H1 (cell line): ENCODE measurements around the gene RBM15. TPM values are rescaled to one million over a fixed set of nuclear protein-coding genes. Genes with fewer than 3 reads are reported as not detected.
A peak's percentile ranks its signal among the peaks of the same experiment; 100 is the strongest.

Experiments used
- CTCF ChIA-PET: fragments of 300-600 bp; sonication (Branson Sonifier 250); formaldehyde crosslinking; loops from one replicate; lab custom pipeline; 2021; ENCODE audit not compliant: partially characterized antibody; lab: Charles Lee
- POLR2A ChIA-PET: fragments of 300-600 bp; sonication (Branson Sonifier 250); formaldehyde crosslinking; loops from one replicate; lab custom pipeline; 2021; ENCODE audit warnings: inconsistent platforms; ENCODE audit not compliant: partially characterized antibody; lab: Charles Lee
- DNase-seq, 2 experiments: peaks; one replicate each; pipeline versions ENCODE4 v3.0.0 to v3.0.0-alpha.2; 2010 to 2022; ENCODE audit warnings: low spot score in 2 of 2, low read depth in 1 of 2, mixed read lengths in 1 of 2
- FAIRE-seq: peaks from 2 replicates; lab custom pipeline; 2011; peaks lifted over from hg19 to GRCh38; lab: Jason Lieb, UNC
- H2AFZ ChIP-seq: 2 replicates; pipeline ENCODE4 v1.8.1; 2012; ENCODE audit warnings: low read length, inconsistent platforms
- H2AK5ac ChIP-seq: 2 replicates; pipeline ENCODE4 v1.6.1; 2013; ENCODE audit warnings: low read depth, low read length
- H2BK120ac ChIP-seq: replicated peaks from 2 replicates; pipeline ENCODE3; 2013; ENCODE audit warnings: low read depth, low read length, inconsistent platforms
- H2BK12ac ChIP-seq: 2 replicates; pipeline ENCODE4 v1.6.1; 2013; ENCODE audit warnings: low read depth, low read length
- H2BK15ac ChIP-seq: 2 replicates; pipeline ENCODE4 v1.6.1; 2013; ENCODE audit warnings: low read length
- H2BK20ac ChIP-seq: 2 replicates; pipeline ENCODE4 v1.6.1; 2013; ENCODE audit warnings: low read length
- H2BK5ac ChIP-seq: 2 replicates; pipeline ENCODE4 v1.6.1; 2013; ENCODE audit warnings: low read depth, low read length
- H3K14ac ChIP-seq: 2 replicates; pipeline ENCODE4 v1.6.1; 2013; ENCODE audit warnings: inconsistent platforms; ENCODE audit not compliant: insufficient read length
- H3K18ac ChIP-seq: 2 replicates; pipeline ENCODE4 v1.6.1; 2013; ENCODE audit warnings: low read length; ENCODE audit errors: extremely low read depth
- H3K23ac ChIP-seq: 2 replicates; pipeline ENCODE4 v1.6.1; 2013; ENCODE audit warnings: inconsistent platforms; ENCODE audit not compliant: insufficient read length
- H3K23me2 ChIP-seq: 2 replicates; pipeline ENCODE4 v1.6.1; 2013; ENCODE audit warnings: low read depth, low read length
- H3K27ac ChIP-seq: 2 replicates; pipeline ENCODE4 v1.6.1; 2011; ENCODE audit warnings: low read depth, low read length, inconsistent platforms
- H3K27me3 ChIP-seq, 4 experiments: replicated peaks in 1 of 4; 1 replicate in 1 of 4; 2 replicates in 3 of 4; pipeline versions ENCODE4 v1.6.1 to v1.8.1; 2011 to 2013; ENCODE audit warnings: low read length in 3 of 4, mild to moderate bottlenecking in 3 of 4, inconsistent platforms in 2 of 4, mixed read lengths in 2 of 4, moderate library complexity in 1 of 4; ENCODE audit not compliant: control insufficient read depth in 3 of 4, insufficient read depth in 3 of 4; ENCODE audit errors: extremely low read depth in 1 of 4
- H3K36me3 ChIP-seq, 4 experiments: 2 replicates each; pipeline versions ENCODE4 v1.6.1 to v1.8.1; 2011 to 2013; ENCODE audit warnings: mild to moderate bottlenecking in 4 of 4, low read length in 3 of 4, moderate library complexity in 2 of 4, control low read depth in 1 of 4, inconsistent platforms in 1 of 4; ENCODE audit not compliant: insufficient read depth in 4 of 4, control insufficient read depth in 2 of 4
- H3K4ac ChIP-seq: replicated peaks from 2 replicates; pipeline ENCODE3; 2013; ENCODE audit warnings: low read length, low read depth, mixed read lengths, inconsistent platforms; ENCODE audit not compliant: insufficient read length
- H3K4me1 ChIP-seq, 4 experiments: replicated peaks in 1 of 4; 1 replicate in 1 of 4; 2 replicates in 3 of 4; pipeline versions ENCODE4 v1.6.1 to v1.8.1; 2011 to 2013; ENCODE audit warnings: low read length in 3 of 4, inconsistent platforms in 2 of 4, mixed read lengths in 1 of 4; ENCODE audit not compliant: insufficient read depth in 4 of 4, control insufficient read depth in 3 of 4
- H3K4me2 ChIP-seq, 2 experiments: 2 replicates each; pipeline versions ENCODE4 v1.6.1 to v1.8.1; 2011 to 2013; ENCODE audit warnings: low read depth in 2 of 2, low read length in 2 of 2, control low read depth in 1 of 2, inconsistent platforms in 1 of 2, mild to moderate bottlenecking in 1 of 2; ENCODE audit not compliant: insufficient read depth in 1 of 2
- H3K4me3 ChIP-seq, 4 experiments: fragments of 200-600, 300-600 bp in 1 of 4; sonication (generic), shearing (Covaris generic), sonication (Bioruptor Twin) in 1 of 4; 2 replicates each; pipeline versions ENCODE4 v1.5.1 to v1.8.1; 2011 to 2016; ENCODE audit warnings: low read length in 4 of 4, low read depth in 3 of 4, control low read depth in 2 of 4, inconsistent platforms in 2 of 4, mild to moderate bottlenecking in 2 of 4, mixed read lengths in 1 of 4, moderate library complexity in 1 of 4; ENCODE audit not compliant: insufficient read depth in 2 of 4; ENCODE audit errors: extremely low read depth in 1 of 4
- H3K56ac ChIP-seq: replicated peaks from 2 replicates; pipeline ENCODE3; 2013; ENCODE audit warnings: low read depth, mild to moderate bottlenecking, mixed read lengths, low read length, inconsistent platforms; ENCODE audit not compliant: insufficient read length
- H3K79me1 ChIP-seq: 2 replicates; pipeline ENCODE4 v1.6.1; 2013; ENCODE audit warnings: low read depth, low read length, control low read depth
- H3K79me2 ChIP-seq, 2 experiments: 2 replicates each; pipeline versions ENCODE4 v1.6.1 to v1.8.1; 2012 to 2013; ENCODE audit warnings: low read length in 2 of 2, mild to moderate bottlenecking in 2 of 2, inconsistent platforms in 1 of 2; ENCODE audit not compliant: insufficient read depth in 2 of 2, control insufficient read depth in 1 of 2
- H3K9ac ChIP-seq, 4 experiments: replicated peaks in 1 of 4; 1 replicate in 1 of 4; 2 replicates in 3 of 4; pipeline versions ENCODE4 v1.6.1 to v1.8.1; 2011 to 2013; ENCODE audit warnings: low read depth in 3 of 4, low read length in 3 of 4, control low read depth in 2 of 4, mild to moderate bottlenecking in 2 of 4, moderate library complexity in 2 of 4, inconsistent platforms in 1 of 4; ENCODE audit errors: extremely low read depth in 1 of 4
- H3K9me3 ChIP-seq, 2 experiments: 2 replicates each; pipeline versions ENCODE4 v1.6.1 to v1.8.1; 2012 to 2013; ENCODE audit warnings: mild to moderate bottlenecking in 2 of 2, moderate library complexity in 2 of 2, control low read depth in 1 of 2, inconsistent platforms in 1 of 2, low read depth in 1 of 2, low read length in 1 of 2, mixed read lengths in 1 of 2; ENCODE audit not compliant: insufficient read depth in 2 of 2
- H4K20me1 ChIP-seq, 2 experiments: replicated peaks in 1 of 2; 2 replicates each; pipeline versions ENCODE3 to v1.8.1; 2011 to 2013; ENCODE audit warnings: inconsistent platforms in 2 of 2, low read length in 2 of 2, mild to moderate bottlenecking in 1 of 2; ENCODE audit not compliant: insufficient read depth in 2 of 2, control insufficient read depth in 1 of 2
- H4K5ac ChIP-seq: 2 replicates; pipeline ENCODE4 v1.6.1; 2013; ENCODE audit warnings: low read length, low read depth, mixed read lengths, inconsistent platforms; ENCODE audit not compliant: insufficient read length
- H4K8ac ChIP-seq: 2 replicates; pipeline ENCODE4 v1.8.0; 2013; ENCODE audit warnings: mild to moderate bottlenecking, moderate library complexity, low read length, inconsistent platforms; ENCODE audit not compliant: insufficient read depth; ENCODE audit errors: extremely low read depth
- H4K91ac ChIP-seq: replicated peaks from 2 replicates; pipeline ENCODE3; 2013; ENCODE audit warnings: low read length, mixed read lengths, inconsistent platforms; ENCODE audit not compliant: insufficient read length
- BACH1 ChIP-seq: IDR thresholded peaks from 2 replicates; pipeline ENCODE4 v1.6.1; 2012; ENCODE audit warnings: low read length, improper control_type of control experiment
- EP300 ChIP-seq, 2 experiments: IDR thresholded peaks; 1 replicate in 1 of 2; 2 replicates in 1 of 2; pipeline ENCODE4 v1.6.1; 2011 to 2012; ENCODE audit warnings: low read depth in 2 of 2, low read length in 2 of 2, mild to moderate bottlenecking in 2 of 2, borderline replicate concordance in 1 of 2, inconsistent platforms in 1 of 2, moderate library complexity in 1 of 2
- NRF1 ChIP-seq: IDR thresholded peaks from 2 replicates; pipeline ENCODE4 v1.6.1; 2011; ENCODE audit warnings: mild to moderate bottlenecking, low read depth, low read length, improper control_type of control experiment
- PHF8 ChIP-seq: fragments of 200-600 bp; sonication (generic); conservative IDR thresholded peaks from 2 replicates; pipeline ENCODE4 v1.7.1; 2012; ENCODE audit warnings: low read depth, mild to moderate bottlenecking, inconsistent platforms, low read length, moderate library complexity
- SIX5 ChIP-seq: IDR thresholded peaks from 2 replicates; pipeline ENCODE4 v1.6.1; 2011; ENCODE audit warnings: mild to moderate bottlenecking, low read depth, low read length
- SP4 ChIP-seq: IDR thresholded peaks from 2 replicates; pipeline ENCODE4 v1.6.1; 2012; ENCODE audit warnings: low read length, inconsistent platforms
- TAF7 ChIP-seq: optimal IDR thresholded peaks from 2 replicates; pipeline ENCODE3; 2011; ENCODE audit warnings: low read depth, mild to moderate bottlenecking, inconsistent platforms, low read length, moderate library complexity, borderline replicate concordance
- WGBS, 2 experiments: shearing (Covaris generic) in 1 of 2; methylation state at CpG; one replicate each; pipeline versions ENCODE4 v1.1.6 to v1.1.7; 2013 to 2015; ENCODE audit warnings: low lambda C conversion rate in 2 of 2, mixed read lengths in 2 of 2, inconsistent platforms in 1 of 2, low coverage in 1 of 2, missing lambda C conversion rate in 1 of 2; ENCODE audit not compliant: insufficient replicate concordance in 2 of 2, insufficient coverage in 1 of 2, insufficient read length in 1 of 2; ENCODE audit errors: extremely low coverage in 1 of 2, missing lambda C conversion rate in 1 of 2; 5-methylcytosine and 5-hydroxymethylcytosine counted together
- polyA plus RNA-seq, 7 experiments: library from polyadenylated mRNA; depleted of rRNA in 3 of 7; stranded (reverse) in 5 of 7; unstranded in 2 of 7; fragments of >200 nt in 5 of 7; fragments of 200-250 nt in 2 of 7; gene quantifications; 1 replicate in 5 of 7; 2 replicates in 1 of 7; 4 replicates in 1 of 7; pipeline versions ENCODE4 v1.2.1 to v1.2.3, GENCODE V29; 2011 to 2013; ENCODE audit warnings: missing spikeins in 2 of 7, mixed read lengths in 2 of 7
- total RNA-seq: library from RNA; stranded (reverse); fragmentation: NEBNext Ultra II Directional; extraction: Animal tissue kit (Norgen Biotek cat#: 25700); gene quantifications from 2 replicates; pipeline ENCODE4 v1.2.1, GENCODE V29; 2021

Gene RBM15
- total and polyA plus RNA-seq, 2 of the 8 experiments (the other 6 are each of a cell fraction or from before 2014, with no cell fraction given): 13.5 to 44.9 TPM

GRCh38 chr1:110345480-110345879 is 6.3 kb downstream of the RBM15 start:
- Histone ChIP-seq H2BK5ac (no peak overlapping the region), H3K23ac (no peak overlapping the region), H3K18ac (no peak overlapping the region), H2BK20ac (no peak overlapping the region), H4K8ac (no peak overlapping the region), H3K4me3 (peak overlapping the region in 1 of 4 experiments; percentile 93; a peak in 1 of 8 replicates), H4K91ac (no peak overlapping the region), H3K79me1 (peaks cover 13% of the 10 kb centered on the region), H3K4ac (no peak overlapping the region), H4K5ac (no peak overlapping the region), H3K4me1 (peaks cover 11 to 27% (median 19%) of the 10 kb centered on the region in 4 experiments), H3K27me3 (no peaks in the 10 kb centered on the region), H3K79me2 (peaks cover 47 to 100% of the 10 kb centered on the region in 2 experiments), H3K36me3 (peaks cover 0 to 62% (median 13%) of the 10 kb centered on the region in 4 experiments; a peak in 7 of 8 replicates), H3K14ac (no peak overlapping the region), H2AK5ac (no peak overlapping the region), H3K27ac (no peak overlapping the region), H3K9me3 (no peaks in the 10 kb centered on the region), H3K56ac (no peak overlapping the region), H2BK12ac (no peak overlapping the region), H2BK15ac (no peak overlapping the region), H4K20me1 (peaks cover 43 to 46% of the 10 kb centered on the region in 2 experiments), H2BK120ac (no peak overlapping the region), H3K4me2 (no peak overlapping the region; a peak in 1 of 4 replicates), H3K23me2 (peaks cover 3% of the 10 kb centered on the region; the same call in 1 of the 2 replicates), H2AFZ (no peak overlapping the region), H3K9ac (no peak overlapping the region)
- no peak for TF ChIP-seq BACH1
- no peak for TF ChIP-seq EP300 (IDR thresholded peaks at IDR 0.05; ENCODE audit: borderline replicate concordance in 1 of 2, low read depth in 2 of 2, low read length in 2 of 2)
- TF ChIP-seq SIX5: no peak
- TF ChIP-seq PHF8: no peak
- no peak for TF ChIP-seq TAF7
- no peak for TF ChIP-seq NRF1
- no peak for TF ChIP-seq SP4
- DNase-seq: no peak
- no peak for FAIRE-seq
- CTCF ChIA-PET: interaction anchor here (1.1 kb wide), 1 partner anchor 33 kb away, joined by 3 read pairs; no protein-coding TSS in a partner anchor
- 90% methylated on average over 3 of the region's 3 CpGs; no CpG with 5 or more reads in 1 of the 2 experiments for WGBS, 2 experiments
- POLR2A ChIA-PET: interaction anchor here (0.6 to 4.8 kb wide), 4 partner anchors 7 to 277 kb away, joined by 3 to 47 read pairs (median 4); partner anchors contain the start of gene RBM15
